ENCODE measurements around the gene FMNL3.

DNA sequence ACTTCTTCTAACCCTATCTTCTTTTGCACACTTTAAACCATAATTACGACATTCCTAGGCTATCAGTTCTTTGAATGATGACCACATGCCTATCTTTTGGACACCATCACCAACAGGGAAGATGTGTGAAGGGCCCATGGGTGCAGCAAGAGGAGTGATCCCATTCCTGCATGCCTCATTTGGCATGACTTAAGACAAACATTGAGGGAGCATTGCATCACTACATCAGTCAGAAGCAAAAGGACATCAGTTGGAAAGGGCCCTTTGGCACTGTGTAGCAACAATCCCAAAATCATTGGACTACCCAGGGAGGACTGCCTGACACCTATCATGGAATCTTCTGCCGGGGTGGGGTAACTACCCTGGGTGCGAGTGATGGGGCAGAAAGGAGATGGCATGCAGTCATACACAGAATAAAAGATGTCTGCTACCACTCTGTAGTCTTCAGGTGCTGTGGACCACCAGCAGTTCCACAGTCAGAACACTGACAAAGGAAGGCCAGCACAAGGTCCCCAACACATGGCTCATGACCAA is 23.4 kb upstream of the FMNL3 start:
- no peak for TF ChIP-seq TAF1 (IDR thresholded peaks at IDR 0.05; ENCODE audit: borderline replicate concordance, low read depth, low read length)
- no peak for TF ChIP-seq POLR2A (IDR thresholded peaks at IDR 0.05; ENCODE audit: low read depth, low read length)
- no peak for TF ChIP-seq POLR2AphosphoS5 (IDR thresholded peaks at IDR 0.05; ENCODE audit: low read depth, low read length)

Measured in GM12892 (cell line).